Lower leg skin (tissue), 4 donors: ENCODE results near the gene KRT80. TPM values are rescaled to one million over a fixed set of nuclear protein-coding genes. Genes with fewer than 3 reads are reported as not detected.
A peak's percentile ranks its signal among the peaks of the same experiment; 100 is the strongest.

Source experiments
- DNase-seq, 2 donors: peaks; one replicate each; pipeline ENCODE4 v3.0.0-alpha.2; 2019; ENCODE audit warnings: low spot score in 2 of 2
- H3K4me3 ChIP-seq: fragments of 200-600 bp; sonication (generic); 2 replicates; pipeline ENCODE4 v1.5.1; 2017; ENCODE audit warnings: mild to moderate bottlenecking, low read depth; ENCODE audit not compliant: poor library complexity, severe bottlenecking
- CTCF ChIP-seq, 3 donors: fragments of 450-650 bp; IDR thresholded peaks; one replicate each; pipeline ENCODE4 v1.5.1; 2016; ENCODE audit warnings: antibody characterized with exemption in 3 of 3, mild to moderate bottlenecking in 3 of 3, moderate library complexity in 2 of 3
- POLR2A ChIP-seq, 2 donors: fragments of 450-650 bp; IDR thresholded peaks; one replicate each; pipeline ENCODE4 v1.6.1; 2016 to 2017; ENCODE audit warnings: antibody characterized with exemption in 2 of 2, mild to moderate bottlenecking in 1 of 2, moderate library complexity in 1 of 2
- WGBS, 2 donors: methylation state at CpG; one replicate each; pipeline ENCODE4 v1.1.5; 2018; 5-methylcytosine and 5-hydroxymethylcytosine counted together
- intact Hi-C: fragments of 100-400 bp; cut with DNase I; formaldehyde crosslinking; loops from one replicate; pipeline ENCODE4 v1.15.0; 2023; ENCODE audit warnings: low total_unique reads
- total RNA-seq, 4 donors: library from RNA; depleted of rRNA; stranded (reverse); fragments of >200 nt; gene quantifications; one replicate each; pipeline ENCODE4 v1.1.0, GENCODE V29; 2016

The KRT80 gene
- total RNA-seq, 4 donors from 2014 or later: 269 to 349 (median 275) TPM

DNA sequence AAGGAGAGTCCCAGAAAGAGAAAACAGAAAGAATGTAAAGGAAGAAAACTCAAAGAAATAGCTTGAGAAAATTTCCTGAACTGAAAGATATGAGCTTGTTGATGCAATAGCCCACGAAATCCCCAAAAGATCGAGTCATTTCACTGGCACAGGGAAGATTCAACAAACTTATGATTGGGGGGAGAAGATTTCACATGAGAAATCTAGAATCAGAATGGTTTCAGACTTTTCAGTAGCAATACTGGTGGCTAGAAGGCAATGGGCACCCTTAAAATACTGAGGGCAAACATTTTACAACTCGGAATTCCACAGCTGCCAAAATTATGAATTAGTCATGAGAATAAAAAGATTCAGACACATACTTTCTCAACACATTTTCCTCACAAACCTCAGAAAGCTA is 32.3 kb upstream of the KRT80 start:
- WGBS, 2 donors: 67 to 69% methylated on average over 3 of the region's 3 CpGs
- TF ChIP-seq CTCF (IDR thresholded peaks at IDR 0.05) (no peak), POLR2A (IDR thresholded peaks at IDR 0.05) (no peak)
- no peak overlapping the region for H3K4me3 ChIP-seq
- no peak for DNase-seq
- intact Hi-C loops: no loop called here

DNA sequence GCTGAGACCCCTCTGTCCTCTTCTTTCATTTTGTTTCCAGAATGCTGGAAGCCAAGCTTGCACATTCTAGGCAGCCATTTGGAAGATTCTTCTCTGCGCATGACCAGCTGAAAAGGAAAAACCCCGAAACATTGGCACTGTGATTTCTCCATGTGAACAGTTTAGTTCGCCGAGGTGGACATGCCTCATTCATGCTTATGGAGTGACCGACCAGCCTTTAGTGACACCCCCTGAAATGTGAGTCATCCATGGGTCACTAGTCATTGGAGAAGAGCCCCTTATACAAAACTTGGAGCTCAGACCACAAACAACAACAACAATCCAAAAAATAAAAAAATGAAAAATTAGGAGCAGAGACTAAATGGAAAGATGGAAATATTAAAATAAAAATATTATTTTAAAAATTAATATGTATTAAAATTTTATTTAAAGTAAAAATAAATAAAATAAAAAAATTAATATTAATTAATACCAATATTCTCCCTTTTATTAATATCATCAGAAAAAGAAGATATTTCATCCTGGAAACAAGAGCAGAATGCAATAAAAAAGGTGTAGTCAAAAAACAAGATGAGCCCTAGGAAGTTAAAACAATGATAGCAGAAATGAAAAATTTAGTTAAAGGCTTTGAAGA is 31.7 kb upstream of the KRT80 start:
- intact Hi-C loops: no loop called here
- no peak overlapping the region for H3K4me3 ChIP-seq
- peak in 1 of 2 donors; percentile 13 for DNase-seq
- 87 to 89% methylated on average over 5 of the region's 5 CpGs for WGBS, 2 donors
- no peak for TF ChIP-seq CTCF (IDR thresholded peaks at IDR 0.05)
- no peak for TF ChIP-seq POLR2A (IDR thresholded peaks at IDR 0.05)

- intact Hi-C loops: no loop called here
- H3K4me3 ChIP-seq: no peak overlapping the region
- 82 to 84% methylated on average over 4 of the region's 4 CpGs for WGBS, 2 donors
- TF ChIP-seq CTCF (IDR thresholded peaks at IDR 0.05) (no peak), POLR2A (IDR thresholded peaks at IDR 0.05) (no peak)
- peak in 1 of 2 donors; percentile 66 for DNase-seq
Observed at GRCh38 chr12:52222692-52223091, 30.9 kb upstream of the KRT80 start.

- DNase-seq: peak; percentile 70 to 92
- no peak for TF ChIP-seq CTCF (IDR thresholded peaks at IDR 0.05)
- TF ChIP-seq POLR2A (IDR thresholded peaks at IDR 0.05): no peak
- no peak overlapping the region for H3K4me3 ChIP-seq
- WGBS, 2 donors: 11 to 13% methylated on average over 8 of the region's 8 CpGs
- intact Hi-C loops: no loop called here
Observed at GRCh38 chr12:52221912-52222457, 30.2 kb upstream of the KRT80 start.

- no peak for DNase-seq
- WGBS, 2 donors: 38 to 62% methylated on average over 4 of the region's 4 CpGs
- intact Hi-C loops: no loop called here
- H3K4me3 ChIP-seq: no peak overlapping the region
- TF ChIP-seq CTCF (IDR thresholded peaks at IDR 0.05) (no peak), POLR2A (IDR thresholded peaks at IDR 0.05) (no peak)
Observed at GRCh38 chr12:52221070-52221781, 29.4 kb upstream of the KRT80 start.
